GM19025 (cell line): Measurements from ENCODE around the gene VPS37B.
"Not testable (repeated sequence)": the region's sequence is repeated elsewhere in the genome, so short reads cannot be mapped to it uniquely, and the experiment has no call there.

Source experiments
- ATAC-seq: cut with Tn5 transposase; IDR thresholded peaks from one replicate; pipeline ENCODE4 v1.9.1; 2021; ENCODE audit warnings: mild to moderate bottlenecking, low read depth, moderate library complexity; ENCODE audit not compliant: unreplicated experiment

VPS37B gene, protein sequence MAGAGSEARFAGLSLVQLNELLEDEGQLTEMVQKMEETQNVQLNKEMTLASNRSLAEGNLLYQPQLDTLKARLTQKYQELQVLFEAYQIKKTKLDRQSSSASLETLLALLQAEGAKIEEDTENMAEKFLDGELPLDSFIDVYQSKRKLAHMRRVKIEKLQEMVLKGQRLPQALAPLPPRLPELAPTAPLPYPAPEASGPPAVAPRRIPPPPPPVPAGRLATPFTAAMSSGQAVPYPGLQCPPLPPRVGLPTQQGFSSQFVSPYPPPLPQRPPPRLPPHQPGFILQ

DNA sequence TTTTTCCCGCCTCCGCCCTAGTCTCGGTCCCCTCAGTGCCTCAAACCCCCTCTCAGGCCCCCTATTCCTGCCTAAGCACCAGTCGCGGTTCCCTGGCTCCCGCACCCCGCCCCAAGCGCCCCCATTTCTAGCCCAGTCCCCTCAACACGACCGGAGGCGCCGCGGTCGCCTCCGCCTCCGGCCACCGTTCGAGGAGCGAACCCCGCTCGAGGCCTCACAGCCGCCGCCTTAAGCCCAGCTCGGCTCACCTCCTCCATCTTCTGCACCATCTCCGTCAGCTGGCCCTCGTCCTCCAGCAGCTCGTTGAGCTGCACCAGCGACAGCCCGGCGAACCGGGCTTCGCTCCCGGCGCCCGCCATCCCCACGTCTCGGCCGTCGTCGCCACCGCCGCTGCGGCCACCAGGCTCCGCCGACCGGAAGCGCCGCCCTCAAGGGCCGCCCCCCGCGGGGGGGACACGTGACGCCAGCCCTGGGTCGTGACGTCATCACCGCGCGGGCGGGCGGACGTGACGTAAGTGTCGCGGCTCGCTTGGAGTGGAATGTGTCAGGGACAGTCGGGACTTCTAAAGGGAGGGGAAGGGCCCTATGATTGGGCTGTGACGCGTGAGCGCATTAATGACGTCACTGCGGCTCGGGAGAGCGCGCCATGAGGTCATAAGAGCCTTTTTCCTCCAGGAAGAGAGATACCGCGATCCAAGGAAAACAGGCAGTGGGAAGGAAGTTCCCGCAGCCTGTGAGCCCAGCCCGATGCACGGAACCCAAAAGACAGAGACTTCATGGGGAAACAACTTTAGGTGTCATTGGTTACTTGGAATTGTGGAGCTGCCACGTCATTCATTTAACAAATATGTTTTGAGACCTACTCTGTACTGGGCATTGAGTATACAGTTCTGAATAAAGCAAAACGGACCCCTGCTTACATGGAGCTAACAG, at the start of gene VPS37B:
VPS37B (minus strand) TSS at position 421 of the 933 bp plus-strand sequence; CDS start at position 359, 62 bp downstream.
- ATAC-seq: no peak

DNA sequence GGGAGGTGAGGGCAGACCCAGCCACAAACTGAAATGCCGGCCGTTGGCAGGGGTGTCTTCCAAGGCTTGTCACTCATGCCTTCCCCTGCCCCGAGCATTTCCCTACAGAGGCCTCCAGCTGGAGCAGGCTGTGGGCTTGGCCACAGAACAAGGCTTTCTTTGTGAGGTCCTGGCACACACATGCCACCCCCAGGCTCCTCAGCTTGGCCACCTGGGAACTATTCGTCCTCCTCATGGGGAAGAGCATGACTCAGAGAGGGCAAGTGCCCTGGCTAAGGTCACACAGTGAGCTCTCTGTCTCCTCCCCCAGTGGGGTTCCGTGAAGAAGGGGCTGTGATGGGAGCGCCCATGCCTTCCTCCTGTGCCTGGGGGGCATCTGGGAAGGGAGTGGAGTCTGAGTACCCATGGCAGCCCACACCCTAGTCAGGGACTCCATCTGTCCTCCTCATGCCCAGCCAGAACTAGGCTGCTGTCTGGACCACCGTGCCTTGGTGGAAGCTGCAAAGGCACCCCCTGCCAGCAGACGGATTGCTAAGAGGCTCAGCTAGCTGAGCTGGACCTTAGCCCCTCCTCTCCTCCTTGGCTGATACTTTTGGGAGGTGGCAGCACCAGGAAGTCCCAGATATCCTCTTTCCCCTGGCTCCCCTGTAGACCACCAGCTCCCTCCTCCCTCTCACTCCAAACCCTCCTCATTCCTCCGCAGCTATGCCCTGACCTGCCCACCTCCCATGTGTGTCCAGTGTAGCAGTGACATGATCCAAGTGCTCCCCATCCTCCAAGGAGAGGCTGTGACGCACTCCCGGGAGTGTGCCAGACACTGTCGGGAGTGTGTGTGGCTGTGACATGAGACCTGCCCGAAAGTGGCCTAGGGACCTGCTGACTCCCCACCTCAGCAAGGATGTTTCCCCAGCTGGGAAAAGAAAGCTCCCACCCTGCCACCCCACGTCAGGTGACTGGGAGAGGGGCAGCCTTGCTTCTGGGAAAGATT, 49.0 kb upstream of the VPS37B start:
- ATAC-seq: no peak

DNA sequence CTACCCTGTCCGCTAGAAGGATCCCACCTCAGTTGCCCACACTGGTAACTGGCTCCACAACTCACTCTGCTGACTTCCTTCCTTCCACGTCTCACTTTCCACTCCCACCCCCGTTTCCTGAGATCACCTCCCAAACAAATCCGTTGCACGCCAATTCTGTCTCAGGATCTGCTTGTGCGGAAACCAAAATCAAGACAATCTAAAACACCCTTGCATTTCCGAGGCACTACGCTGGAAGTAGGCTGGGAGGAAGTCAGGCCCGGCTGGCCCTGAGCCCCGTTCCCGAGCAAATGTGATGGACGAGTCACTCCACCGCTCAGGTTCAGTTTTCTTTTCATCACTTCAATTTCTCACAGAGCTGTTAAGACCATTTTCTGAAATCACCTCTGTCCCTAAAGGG, 47.3 kb upstream of the VPS37B start:
- ATAC-seq: no peak

DNA sequence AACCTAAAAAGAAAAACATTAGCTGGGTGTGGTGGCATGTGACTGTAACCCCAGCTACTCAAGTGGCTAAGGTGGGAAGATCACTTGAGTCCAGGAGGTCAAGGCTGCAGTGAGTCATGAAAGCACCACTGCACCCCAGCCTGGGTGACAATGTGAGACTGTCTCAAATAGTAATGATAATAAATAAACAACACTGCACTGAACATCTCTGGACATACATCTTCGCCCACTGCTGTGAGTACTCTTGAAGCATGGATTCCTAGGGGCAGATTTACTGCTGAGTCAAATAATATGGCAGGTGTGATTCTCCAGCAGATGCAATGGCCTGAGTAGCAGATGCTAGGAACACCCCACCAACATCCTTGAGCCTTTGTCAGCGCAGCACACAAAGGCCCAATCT, 46.7 kb upstream of the VPS37B start:
- no peak for ATAC-seq

DNA sequence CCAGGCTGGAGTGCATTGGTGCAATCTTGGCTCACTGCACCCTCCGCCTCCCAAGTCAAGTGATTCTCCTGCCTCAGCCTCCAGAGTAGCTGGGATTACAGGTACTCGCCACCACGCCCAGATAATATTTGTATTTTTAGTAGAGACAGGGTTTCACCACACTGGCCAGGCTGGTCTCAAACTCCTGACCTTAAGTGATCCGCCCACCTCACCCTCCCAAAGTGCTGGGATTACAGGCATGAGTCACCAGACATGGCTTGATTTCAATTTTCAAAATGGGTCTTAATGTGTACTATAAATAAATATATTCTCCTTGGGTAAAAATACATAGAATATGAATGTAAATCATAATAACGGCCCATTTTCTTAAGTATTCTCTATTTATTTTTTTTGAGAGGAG, 45.4 kb upstream of the VPS37B start:
- ATAC-seq: not testable (repeated sequence)

DNA sequence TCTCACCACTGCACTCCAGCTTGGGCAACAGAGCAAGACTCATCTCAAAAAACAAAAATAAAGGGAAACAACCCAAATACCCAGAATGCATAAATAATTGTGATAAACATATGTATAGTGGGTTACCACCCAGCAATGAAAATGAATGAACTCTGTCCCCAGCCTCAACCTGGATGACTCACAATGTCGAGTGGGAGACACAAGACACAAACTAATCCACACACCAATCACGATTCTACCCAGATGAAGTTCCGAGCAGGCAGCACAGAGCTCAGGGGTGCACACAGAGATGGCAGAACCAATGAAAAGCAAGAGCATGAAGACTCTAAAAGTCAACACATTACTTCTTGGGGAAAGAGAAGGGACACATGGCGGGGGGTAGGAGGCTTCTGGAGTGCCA, 43.2 kb upstream of the VPS37B start:
- no peak for ATAC-seq

DNA sequence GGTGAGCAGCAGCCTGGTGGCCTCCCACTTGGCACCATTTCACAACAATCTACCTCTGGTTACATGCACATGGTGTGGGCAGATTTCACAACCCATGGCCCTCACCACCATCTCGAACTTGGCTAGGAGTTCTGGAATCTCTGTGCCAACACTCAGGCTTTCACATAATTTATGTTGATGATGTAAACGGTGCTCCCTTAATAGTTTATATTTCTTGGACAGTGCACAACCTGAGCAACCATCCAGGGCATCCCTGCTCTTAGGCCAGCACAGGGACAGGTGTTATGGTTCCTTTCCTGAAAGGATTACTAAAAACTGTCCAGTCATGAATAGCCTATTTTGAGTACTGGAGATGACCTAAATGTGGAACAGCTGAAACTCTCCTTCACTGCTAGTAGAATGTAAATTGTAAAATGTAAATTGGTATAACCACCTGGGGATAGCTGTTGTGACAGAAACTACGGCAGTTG, 41.7 kb upstream of the VPS37B start:
- ATAC-seq: no peak

DNA sequence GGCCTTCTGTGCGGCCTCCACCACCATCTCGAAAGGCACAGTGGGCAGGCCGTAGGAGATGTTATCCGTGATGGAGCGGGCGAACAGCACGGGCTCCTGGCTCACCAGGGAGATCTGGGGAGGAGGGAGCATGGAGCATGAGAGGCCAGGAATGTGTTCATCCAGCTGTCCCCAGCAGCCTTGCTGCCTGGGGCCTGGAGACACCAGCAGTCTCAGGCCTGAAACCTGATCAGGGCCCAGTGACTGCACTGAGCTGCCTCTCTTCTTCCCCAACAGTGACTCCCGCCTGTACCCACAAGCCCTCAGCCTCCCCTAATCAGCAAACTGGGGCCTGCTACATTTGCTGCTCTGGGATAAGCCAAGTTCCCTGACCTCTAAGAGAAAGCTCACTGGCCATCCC, 39.4 kb upstream of the VPS37B start:
- ATAC-seq: no peak

DNA sequence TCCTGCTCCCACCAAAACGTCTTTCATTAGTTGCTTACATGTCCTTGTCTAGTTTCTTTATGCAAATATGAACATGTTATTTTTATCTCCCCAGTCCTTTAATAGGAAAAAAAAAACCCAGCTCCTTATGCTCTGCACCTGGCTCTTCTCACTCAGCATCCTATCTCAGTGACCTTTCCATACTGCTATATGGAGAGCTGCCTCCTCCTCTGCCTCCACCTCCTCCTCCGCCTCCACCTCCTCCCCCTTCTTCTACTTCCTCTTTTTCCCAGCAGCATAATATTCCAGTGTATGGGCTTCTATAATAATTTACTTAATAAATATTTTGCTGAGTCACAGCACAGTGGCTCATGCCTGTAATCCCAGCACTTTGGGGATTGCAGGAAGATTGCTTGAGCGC, 38.8 kb upstream of the VPS37B start:
- no peak for ATAC-seq

DNA sequence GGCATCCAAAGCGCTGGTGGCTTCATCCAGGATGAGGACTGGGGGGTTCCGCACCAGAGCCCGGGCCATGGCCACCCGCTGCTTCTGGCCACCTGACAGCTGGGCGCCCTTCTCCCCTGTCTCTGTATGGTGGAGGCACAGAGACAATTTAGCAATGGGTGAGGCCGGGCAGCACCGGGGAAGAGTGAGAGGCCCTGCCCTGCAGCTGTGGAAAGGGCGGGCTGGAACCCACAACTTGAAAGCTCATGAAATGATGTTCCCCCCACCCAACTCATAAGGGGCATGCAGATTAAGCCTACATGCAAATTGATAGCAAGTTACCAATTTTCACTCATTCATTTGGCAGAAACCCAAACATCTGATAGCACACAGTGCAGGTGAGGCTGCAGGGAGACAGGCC, 36.3 kb upstream of the VPS37B start:
- no peak for ATAC-seq

DNA sequence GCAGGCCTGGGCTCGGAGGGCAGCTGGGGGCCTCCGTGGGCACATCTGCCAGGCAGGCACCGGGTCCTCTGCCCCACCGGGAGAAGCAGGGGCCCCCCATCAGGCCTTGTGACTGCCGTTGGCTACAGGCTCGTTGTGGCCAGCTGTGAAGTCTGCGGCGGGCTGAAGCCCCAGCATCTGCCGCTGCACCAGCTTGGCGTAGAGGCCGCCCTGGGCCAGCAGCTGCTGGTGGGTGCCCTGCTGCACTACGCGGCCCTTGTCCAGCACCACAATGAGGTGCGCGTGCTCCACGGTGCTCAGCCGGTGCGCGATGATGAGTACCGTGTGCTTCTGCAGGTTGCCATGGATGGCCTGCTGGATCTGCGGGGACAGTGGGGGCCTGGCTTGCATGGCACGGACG, 33.9 kb upstream of the VPS37B start:
- no peak for ATAC-seq

DNA sequence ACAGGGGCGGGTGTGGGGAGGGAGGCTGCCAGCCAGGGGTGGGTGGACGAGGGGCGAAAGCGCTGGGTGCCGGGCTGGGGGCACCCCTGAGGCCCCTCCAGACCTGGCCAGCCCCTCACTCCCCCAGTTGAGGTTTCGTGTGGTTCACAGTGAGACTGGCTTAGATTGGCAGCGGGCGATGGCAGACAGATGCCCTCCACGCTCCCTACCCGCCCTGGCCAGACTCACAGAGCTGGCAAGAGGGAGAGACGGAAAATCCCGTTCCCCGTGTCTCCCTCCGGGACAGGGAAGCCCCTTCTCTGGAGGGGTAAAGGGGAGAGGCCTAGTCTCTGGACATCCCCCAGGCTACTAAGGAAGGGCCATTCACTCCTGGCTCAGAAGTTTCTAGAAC, 33.2 kb upstream of the VPS37B start:
- no peak for ATAC-seq

DNA sequence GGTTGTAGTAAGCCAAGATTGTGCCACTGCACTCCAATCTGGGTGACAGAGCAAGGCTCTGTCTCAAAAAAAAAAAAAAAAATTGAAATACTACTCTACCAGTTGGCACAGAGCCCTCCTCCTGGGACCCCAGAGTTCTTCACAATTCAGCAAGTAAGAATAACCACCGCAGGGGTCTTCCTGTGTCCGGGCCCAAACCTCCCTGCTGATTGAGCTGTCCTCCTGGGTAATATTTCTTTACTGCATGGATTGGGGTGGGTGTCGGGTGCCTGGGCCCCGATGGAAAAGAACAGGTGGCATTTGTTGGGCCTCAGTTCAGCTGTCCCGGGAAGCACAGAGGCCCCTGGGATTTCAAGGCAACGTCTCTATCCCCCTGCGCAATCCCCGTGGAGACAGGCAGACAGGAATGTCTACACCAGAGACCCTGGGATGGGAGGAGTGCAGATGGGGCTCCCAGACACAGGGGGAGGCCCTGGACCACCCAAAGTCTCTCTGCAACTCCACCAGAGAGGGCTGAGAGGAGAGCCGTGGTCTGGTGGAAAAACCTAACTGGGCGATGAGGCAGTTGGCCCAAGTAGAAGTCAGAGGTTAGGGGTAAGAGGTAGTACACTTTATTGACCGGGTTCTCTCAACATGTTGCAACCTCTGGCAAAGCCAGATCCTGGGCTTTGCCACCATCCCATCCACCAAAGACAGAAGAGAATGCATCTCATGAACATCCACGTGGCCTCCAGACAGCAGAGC, 32.7 kb upstream of the VPS37B start:
- ATAC-seq: no peak

DNA sequence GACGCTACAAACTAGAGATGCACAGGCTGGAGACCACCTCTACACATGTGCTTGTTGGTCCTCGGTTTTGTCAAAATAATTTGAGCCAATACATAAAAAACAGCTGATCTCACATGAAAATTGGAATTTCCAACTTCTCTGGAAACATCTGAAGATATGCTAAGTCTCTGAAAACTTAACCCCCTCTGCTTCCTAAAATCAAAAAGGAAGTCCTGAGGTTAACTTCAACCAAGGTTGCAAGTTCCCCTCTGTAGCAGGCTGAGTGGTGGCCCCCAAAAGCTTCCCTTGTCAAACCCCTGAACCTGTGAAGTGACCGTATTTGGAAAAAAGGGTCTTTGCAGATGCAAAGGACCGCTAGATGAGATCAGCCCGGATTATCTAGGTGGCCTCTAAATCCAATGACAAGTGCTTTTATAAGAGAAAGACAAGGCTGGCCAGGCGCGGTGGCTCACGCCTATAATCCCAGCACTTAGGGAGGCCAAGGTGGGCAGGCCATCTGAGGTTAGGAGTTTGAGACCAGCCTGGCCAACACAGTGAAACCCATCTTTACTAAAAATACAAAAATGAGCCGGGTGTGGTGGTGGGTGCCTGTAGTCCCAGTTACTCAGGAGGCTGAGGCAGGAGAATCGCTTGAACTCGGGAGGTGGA, 32.0 kb upstream of the VPS37B start:
- no peak for ATAC-seq

DNA sequence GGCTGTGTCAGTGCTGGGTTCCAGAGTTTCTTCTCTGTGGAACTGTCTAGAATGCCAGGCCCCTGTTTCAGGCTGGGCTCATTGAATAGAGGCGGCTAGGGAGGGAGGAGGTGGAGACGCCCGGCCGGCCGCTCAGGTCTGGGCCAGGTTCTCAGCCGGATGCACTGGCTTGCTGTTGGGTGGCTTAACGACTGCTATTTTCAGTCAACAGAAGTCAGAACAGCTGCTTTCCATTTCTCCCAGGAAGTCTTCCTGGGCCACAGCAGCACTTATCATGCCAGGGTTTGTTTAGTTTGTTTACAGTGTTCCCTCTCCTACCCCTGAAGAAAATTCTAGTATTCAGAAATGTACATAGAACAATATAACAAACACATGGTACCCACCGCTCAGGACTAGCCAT, 26.0 kb upstream of the VPS37B start:
- no peak for ATAC-seq

DNA sequence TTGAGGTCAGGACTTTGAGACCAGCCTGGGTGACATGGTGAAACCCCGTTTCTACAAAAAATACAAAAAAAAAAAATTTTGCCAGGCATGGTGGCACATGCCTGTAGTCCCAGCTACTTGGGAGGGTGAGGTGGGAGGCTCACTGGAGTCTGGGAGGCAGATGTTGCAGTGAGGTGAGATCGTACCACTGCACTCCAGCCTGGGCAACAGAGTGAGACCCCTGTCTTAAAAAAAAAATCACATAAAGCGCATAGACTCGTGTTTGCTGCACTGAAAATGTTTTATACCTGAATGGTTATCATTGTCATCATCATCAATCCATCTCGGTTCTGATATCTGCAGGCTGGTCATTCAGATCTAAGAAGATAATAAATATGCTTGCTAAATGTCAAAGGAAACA, 24.8 kb upstream of the VPS37B start:
- no peak for ATAC-seq

DNA sequence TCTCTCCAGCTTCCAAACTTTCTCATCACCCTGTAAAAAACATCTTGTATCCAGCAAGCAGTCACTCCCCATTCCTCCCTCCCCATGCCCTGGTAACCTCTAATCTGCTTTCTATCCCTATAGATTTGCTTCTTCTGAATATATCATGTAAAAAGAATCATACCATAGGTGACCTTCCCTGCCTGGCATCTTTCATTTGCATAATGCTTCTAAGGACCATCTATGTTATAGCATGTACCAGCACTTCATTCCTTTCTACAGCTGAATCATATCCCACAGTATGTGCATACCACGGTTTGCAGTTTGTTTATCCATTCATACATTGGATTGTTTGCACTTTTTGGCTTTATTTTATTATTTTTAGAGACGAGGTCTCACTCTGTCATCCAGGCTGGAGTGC, 22.9 kb upstream of the VPS37B start:
- ATAC-seq: no peak

DNA sequence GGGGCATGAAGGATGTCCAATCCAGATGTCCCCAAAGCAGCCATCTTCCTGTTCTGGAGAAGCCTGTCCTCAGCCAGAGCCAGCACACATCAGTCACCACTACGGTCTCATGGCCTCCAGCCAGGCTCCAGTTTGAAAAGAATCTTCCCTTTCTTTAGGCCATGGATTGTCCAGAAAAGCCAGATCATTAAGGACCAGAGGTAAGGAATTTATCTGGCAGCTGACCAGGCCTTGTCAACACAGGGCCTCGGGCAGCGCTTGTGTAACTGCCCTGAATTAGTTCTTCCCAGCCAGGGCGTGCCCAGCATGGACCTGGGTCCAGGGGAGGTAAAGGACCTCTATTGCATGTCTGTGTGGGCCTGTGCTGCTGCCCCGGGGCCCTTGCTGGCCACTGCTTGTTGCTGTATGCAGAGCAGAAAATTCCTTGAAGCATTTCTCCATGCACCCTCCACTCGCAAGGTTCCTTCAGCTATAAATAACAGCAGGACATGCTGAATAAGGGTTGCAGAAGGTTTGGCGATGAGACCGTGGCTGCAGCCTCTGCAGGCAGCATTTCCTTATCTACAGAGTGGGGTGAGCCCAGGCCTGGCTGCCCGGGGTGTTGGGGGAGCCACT, 21.7 kb upstream of the VPS37B start:
- ATAC-seq: no peak
